Hepatocyte (in vitro differentiated cells): ENCODE measurements around the gene RPP14. TPM values are rescaled to one million over a fixed set of nuclear protein-coding genes. Genes with fewer than 3 reads are reported as not detected.
A peak's percentile ranks its signal among the peaks of the same experiment; 100 is the strongest.

Source experiments
- DNase-seq: peaks from one replicate; pipeline ENCODE4 v3.0.0-alpha.2; 2016; ENCODE audit warnings: low spot score
- H2AFZ ChIP-seq: fragments of 200-600 bp; sonication (generic); 2 replicates; pipeline ENCODE4 v1.6.0; 2016; ENCODE audit warnings: antibody characterized with exemption, mild to moderate bottlenecking
- H3K27ac ChIP-seq: fragments of 200-600 bp; sonication (generic); 2 replicates; pipeline ENCODE4 v1.5.1; 2016; ENCODE audit warnings: mild to moderate bottlenecking
- H3K27me3 ChIP-seq: fragments of 200-600 bp; sonication (generic); 2 replicates; pipeline ENCODE4 v1.6.1; 2016
- H3K36me3 ChIP-seq: fragments of 200-600 bp; sonication (generic); replicated peaks from 2 replicates; pipeline ENCODE4 v1.5.1; 2016; ENCODE audit warnings: low read depth; ENCODE audit not compliant: insufficient read depth
- H3K4me1 ChIP-seq: fragments of 200-600 bp; sonication (generic); 2 replicates; pipeline ENCODE4 v1.5.1; 2016; ENCODE audit warnings: mild to moderate bottlenecking, moderate library complexity; ENCODE audit not compliant: insufficient read depth
- H3K4me2 ChIP-seq: fragments of 200-600 bp; sonication (generic); 2 replicates; pipeline ENCODE4 v1.6.0; 2016
- H3K4me3 ChIP-seq: fragments of 200-600 bp; sonication (generic); 2 replicates; pipeline ENCODE4 v1.5.1; 2016; ENCODE audit warnings: mild to moderate bottlenecking
- H3K79me2 ChIP-seq: fragments of 200-600 bp; sonication (generic); 2 replicates; pipeline ENCODE4 v1.6.0; 2017; ENCODE audit warnings: mild to moderate bottlenecking
- H3K9me2 ChIP-seq: fragments of 200-600 bp; sonication (generic); replicated peaks from 2 replicates; pipeline ENCODE4 v1.6.0; 2017; ENCODE audit warnings: mild to moderate bottlenecking; ENCODE audit not compliant: insufficient read depth
- H3K9me3 ChIP-seq: fragments of 200-600 bp; sonication (generic); 2 replicates; pipeline ENCODE4 v1.5.1; 2016; ENCODE audit warnings: low read depth, mild to moderate bottlenecking
- H4K20me1 ChIP-seq: fragments of 200-600 bp; sonication (generic); 2 replicates; pipeline ENCODE4 v1.6.0; 2016; ENCODE audit warnings: mild to moderate bottlenecking; ENCODE audit not compliant: insufficient read depth, poor library complexity, severe bottlenecking
- EZH2 ChIP-seq: fragments of 200-600 bp; sonication (generic); IDR thresholded peaks from 2 replicates; pipeline ENCODE4 v1.6.1; 2016; ENCODE audit warnings: antibody characterized with exemption, mild to moderate bottlenecking, borderline replicate concordance
- EZH2phosphoT487 ChIP-seq: fragments of 200-600 bp; sonication (generic); IDR thresholded peaks from one replicate; pipeline ENCODE4 v1.6.1; 2018; ENCODE audit warnings: antibody characterized with exemption, mild to moderate bottlenecking, low read depth, moderate library complexity; ENCODE audit not compliant: unreplicated experiment, severe bottlenecking
- WGBS: methylation state at CpG from one replicate; pipeline ENCODE4 v1.1.6; 2016; ENCODE audit warnings: low lambda C conversion rate; ENCODE audit errors: missing lambda C conversion rate; 5-methylcytosine and 5-hydroxymethylcytosine counted together
- polyA plus RNA-seq: library from polyadenylated mRNA; unstranded; fragments of >200 nt; fragmentation: Nextera tagmentation; extraction: Ambion mirVana; gene quantifications from 2 replicates; pipeline ENCODE4 v1.2.1, GENCODE V29; 2016
- total RNA-seq: library from RNA; depleted of rRNA; stranded (reverse); fragments of >200 nt; gene quantifications from 2 replicates; pipeline ENCODE4 v1.2.3, GENCODE V29; 2014
- TF ChIP-seq, protein P1 (sequence below): fragments of 200-600 bp; sonication (generic); IDR thresholded peaks from 2 replicates; pipeline ENCODE4 v1.5.1; 2016; ENCODE audit warnings: antibody characterized with exemption, mild to moderate bottlenecking; ENCODE audit not compliant: poor library complexity

The RPP14 gene
- total and polyA plus RNA-seq, 2 experiments from 2014 or later = 14.0 to 18.5 TPM

DNA sequence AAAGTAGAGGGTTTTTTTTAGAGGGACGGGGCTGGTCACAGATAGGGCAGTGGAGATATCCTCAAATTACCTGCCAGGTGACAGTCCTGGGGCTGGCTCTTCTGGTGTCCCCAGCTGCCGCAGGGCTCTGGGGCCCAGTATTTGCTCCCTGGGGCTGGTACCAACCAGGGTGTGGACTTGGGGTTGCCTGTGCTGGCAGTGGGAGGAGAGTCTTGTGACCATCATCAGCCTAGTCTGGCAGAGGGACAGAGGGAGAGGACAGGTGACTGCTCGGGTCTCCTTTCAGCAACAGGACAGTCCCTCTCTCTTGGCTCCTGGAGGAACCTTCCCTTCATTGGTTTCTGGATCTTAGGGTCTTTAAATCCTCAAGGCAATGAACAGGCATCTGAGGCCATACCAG lies 7.9 kb upstream of the RPP14 start:
- H3K4me2 ChIP-seq = no peak overlapping the region
- no peaks in the 10 kb centered on the region for H3K4me1 ChIP-seq
- no peaks in the 10 kb centered on the region for H4K20me1 ChIP-seq
- H2AFZ ChIP-seq = no peak overlapping the region
- no peak for DNase-seq
- H3K27ac ChIP-seq = no peak overlapping the region
- no peaks in the 10 kb centered on the region for H3K9me2 ChIP-seq
- TF ChIP-seq EZH2 (no peak), EZH2phosphoT487 (no peak)
- TF ChIP-seq, protein P1, sequence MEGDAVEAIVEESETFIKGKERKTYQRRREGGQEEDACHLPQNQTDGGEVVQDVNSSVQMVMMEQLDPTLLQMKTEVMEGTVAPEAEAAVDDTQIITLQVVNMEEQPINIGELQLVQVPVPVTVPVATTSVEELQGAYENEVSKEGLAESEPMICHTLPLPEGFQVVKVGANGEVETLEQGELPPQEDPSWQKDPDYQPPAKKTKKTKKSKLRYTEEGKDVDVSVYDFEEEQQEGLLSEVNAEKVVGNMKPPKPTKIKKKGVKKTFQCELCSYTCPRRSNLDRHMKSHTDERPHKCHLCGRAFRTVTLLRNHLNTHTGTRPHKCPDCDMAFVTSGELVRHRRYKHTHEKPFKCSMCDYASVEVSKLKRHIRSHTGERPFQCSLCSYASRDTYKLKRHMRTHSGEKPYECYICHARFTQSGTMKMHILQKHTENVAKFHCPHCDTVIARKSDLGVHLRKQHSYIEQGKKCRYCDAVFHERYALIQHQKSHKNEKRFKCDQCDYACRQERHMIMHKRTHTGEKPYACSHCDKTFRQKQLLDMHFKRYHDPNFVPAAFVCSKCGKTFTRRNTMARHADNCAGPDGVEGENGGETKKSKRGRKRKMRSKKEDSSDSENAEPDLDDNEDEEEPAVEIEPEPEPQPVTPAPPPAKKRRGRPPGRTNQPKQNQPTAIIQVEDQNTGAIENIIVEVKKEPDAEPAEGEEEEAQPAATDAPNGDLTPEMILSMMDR = no peak
- H3K79me2 ChIP-seq = no peaks in the 10 kb centered on the region
- no peak overlapping the region for H3K4me3 ChIP-seq
- WGBS = 79% methylated on average over 3 of the region's 3 CpGs
- no peaks in the 10 kb centered on the region for H3K27me3 ChIP-seq
- no peaks in the 10 kb centered on the region for H3K9me3 ChIP-seq
- H3K36me3 ChIP-seq = no peaks in the 10 kb centered on the region

DNA sequence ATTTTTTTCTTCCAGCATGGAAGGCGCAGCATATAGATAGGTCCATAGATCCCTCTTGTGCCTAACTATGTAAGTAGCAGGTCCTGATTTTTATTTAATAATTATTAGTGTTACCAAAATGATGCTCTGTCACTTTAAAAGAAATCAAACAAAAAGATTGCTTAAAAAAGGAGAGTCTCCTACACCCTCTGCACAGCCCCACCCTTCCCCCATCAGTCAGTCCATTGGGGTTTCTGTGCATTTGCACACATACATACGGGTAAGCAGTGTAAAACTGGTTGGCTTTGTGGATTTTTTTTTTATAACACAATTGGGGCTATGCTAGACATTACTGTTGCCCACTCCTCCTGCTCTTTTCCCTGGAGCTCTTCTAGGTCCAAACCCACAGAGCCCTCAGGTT lies 7.0 kb upstream of the RPP14 start:
- no peaks in the 10 kb centered on the region for H3K9me3 ChIP-seq
- 83% methylated on average over 2 of the region's 2 CpGs for WGBS
- H3K27me3 ChIP-seq = no peaks in the 10 kb centered on the region
- H4K20me1 ChIP-seq = no peaks in the 10 kb centered on the region
- no peak for DNase-seq
- H3K4me1 ChIP-seq = no peaks in the 10 kb centered on the region
- H3K79me2 ChIP-seq = no peaks in the 10 kb centered on the region
- no peaks in the 10 kb centered on the region for H3K9me2 ChIP-seq
- TF ChIP-seq, protein P1 = no peak
- TF ChIP-seq EZH2phosphoT487 (no peak), EZH2 (no peak)
- no peak overlapping the region for H2AFZ ChIP-seq
- no peak overlapping the region for H3K27ac ChIP-seq
- no peak overlapping the region for H3K4me2 ChIP-seq
- no peak overlapping the region for H3K4me3 ChIP-seq
- H3K36me3 ChIP-seq = no peaks in the 10 kb centered on the region

DNA sequence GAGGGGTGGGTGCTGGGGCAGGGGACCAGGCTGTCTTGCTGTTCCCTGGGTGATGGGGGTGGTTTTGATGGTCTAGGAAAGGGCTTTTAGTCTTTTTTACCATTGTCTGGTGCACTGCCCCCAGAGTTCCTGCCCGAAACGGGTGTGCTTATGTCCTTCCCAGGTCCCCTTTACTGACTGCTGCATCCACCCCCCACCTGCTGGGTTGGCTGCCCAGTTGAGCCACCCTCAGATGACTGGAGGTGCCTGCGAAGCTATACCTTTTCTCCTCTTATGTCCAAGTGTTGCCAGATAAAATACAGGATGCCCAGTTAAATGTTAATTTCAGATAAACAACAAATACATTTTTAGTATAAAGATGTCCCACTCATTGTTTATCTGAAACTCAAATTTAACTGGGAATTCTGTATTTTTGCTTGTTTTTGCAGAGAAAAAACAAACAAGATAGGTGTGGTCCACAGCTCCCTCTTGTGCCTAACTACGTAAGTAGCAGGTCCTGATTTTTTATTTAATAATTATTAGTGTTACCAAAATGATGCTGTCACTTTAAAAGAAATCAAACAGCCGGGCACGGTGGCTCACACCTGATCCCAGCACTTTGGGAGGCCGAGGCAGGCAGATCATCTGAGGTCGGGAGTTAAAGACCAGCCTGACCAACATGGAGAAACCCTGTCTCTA lies 6.1 kb upstream of the RPP14 start:
- no peak overlapping the region for H3K4me2 ChIP-seq

More for the DNA sequence above, 6.1 kb upstream of the RPP14 start:
- no peaks in the 10 kb centered on the region for H3K9me3 ChIP-seq
- H3K9me2 ChIP-seq = no peaks in the 10 kb centered on the region
- WGBS = 23% methylated on average over 8 of the region's 8 CpGs
- H3K4me1 ChIP-seq = no peaks in the 10 kb centered on the region
- no peak overlapping the region for H3K4me3 ChIP-seq
- H3K79me2 ChIP-seq = no peaks in the 10 kb centered on the region
- no peaks in the 10 kb centered on the region for H3K27me3 ChIP-seq
- H4K20me1 ChIP-seq = no peaks in the 10 kb centered on the region
- H2AFZ ChIP-seq = no peak overlapping the region
- TF ChIP-seq, protein P1 = peak; percentile 87
- TF ChIP-seq EZH2phosphoT487 = no peak
- no peak overlapping the region for H3K27ac ChIP-seq
- H3K36me3 ChIP-seq = no peaks in the 10 kb centered on the region
- peak; percentile 59 for DNase-seq
